ENCODE results near the gene CPD. TPM values are rescaled to one million over a fixed set of nuclear protein-coding genes. Genes with fewer than 3 reads are reported as not detected.
A peak's percentile ranks its signal among the peaks of the same experiment; 100 is the strongest.

Gene CPD
- total and polyA plus RNA-seq, 2 of the 13 experiments (the other 11 are each of a cell fraction or from before 2014, with no cell fraction given), result 46.1 to 72.3 TPM

GRCh38 chr17:30344283-30345088 lies 34.2 kb upstream of the CPD start (continued):
- TF ChIP-seq HNF1A (IDR thresholded peaks at IDR 0.05; ENCODE audit: low read depth) (no peak; the same call in 1 of the 2 replicates), HNF1A (CRISPR knock-in tag; IDR thresholded peaks at IDR 0.05; ENCODE audit: borderline replicate concordance) (peak; percentile 86; the same call in 1 of the 2 replicates), PCBP2 (optimal IDR thresholded peaks at IDR 0.05; ENCODE audit: low read depth, low read length, poor library complexity, severe bottlenecking) (no peak), ZNF557 (CRISPR knock-in tag; IDR thresholded peaks at IDR 0.05) (no peak), KLF9 (CRISPR knock-in tag; IDR thresholded peaks at IDR 0.05; ENCODE audit: low read depth) (no peak), FOXM1 (CRISPR knock-in tag; IDR thresholded peaks at IDR 0.05) (no peak), SP2 (CRISPR knock-in tag; IDR thresholded peaks at IDR 0.05) (no peak), ZNF784 (CRISPR knock-in tag; IDR thresholded peaks at IDR 0.05; ENCODE audit: borderline replicate concordance) (no peak; the same call in 1 of the 2 replicates), MED8 (CRISPR knock-in tag; IDR thresholded peaks at IDR 0.05; ENCODE audit: insufficient replicate concordance) (peak; percentile 60), SRY (CRISPR knock-in tag; IDR thresholded peaks at IDR 0.05) (no peak), ZNF530 (CRISPR knock-in tag; IDR thresholded peaks at IDR 0.05; ENCODE audit: low read depth) (no peak), ZFYVE20 (CRISPR knock-in tag; IDR thresholded peaks at IDR 0.05; ENCODE audit: borderline replicate concordance, low read depth) (no peak), CAMTA2 (CRISPR knock-in tag; IDR thresholded peaks at IDR 0.05; ENCODE audit: borderline replicate concordance) (no peak), FOXA3 (CRISPR knock-in tag; IDR thresholded peaks at IDR 0.05) (peak; percentile 92), HOXA5 (CRISPR knock-in tag; IDR thresholded peaks at IDR 0.05) (no peak; the same call in 1 of the 2 replicates), NR0B2 (CRISPR knock-in tag; IDR thresholded peaks at IDR 0.05) (no peak; the same call in 1 of the 2 replicates), GLI4 (CRISPR knock-in tag; IDR thresholded peaks at IDR 0.05; ENCODE audit: borderline replicate concordance) (no peak), ZNF12 (CRISPR knock-in tag; IDR thresholded peaks at IDR 0.05) (peak; percentile 86), SRSF4 (IDR thresholded peaks at IDR 0.05; ENCODE audit: low read depth, low read length, poor library complexity, severe bottlenecking) (no peak), ZNF577 (CRISPR knock-in tag; IDR thresholded peaks at IDR 0.05; ENCODE audit: borderline replicate concordance, low read depth) (no peak), ZFP1 (CRISPR knock-in tag; IDR thresholded peaks at IDR 0.05) (0 out of 2 replicates have a peak, but pooled peaks have one; percentile 36), ZNF740 (CRISPR knock-in tag; IDR thresholded peaks at IDR 0.05) (no peak), PRMT3 (CRISPR knock-in tag; IDR thresholded peaks at IDR 0.05; ENCODE audit: borderline replicate concordance, low read depth) (no peak)
